DND-41 (cell line): Measurements from ENCODE around the gene CCSER2.

ENCODE experiments used
- ATAC-seq: fragments of 200-7000 bp; cut with Tn5 transposase; 3 replicates; pipeline ENCODE4 v1.9.1; 2021; ENCODE audit warnings: low read depth; ENCODE audit not compliant: insufficient read depth
- DNase-seq: peaks from one replicate; pipeline ENCODE4 v3.0.0-alpha.2; 2020
- H2AFZ ChIP-seq: 2 replicates; pipeline ENCODE4 v1.6.0; 2012; ENCODE audit warnings: low read depth, low read length
- H3K27ac ChIP-seq: 2 replicates; pipeline ENCODE4 v1.5.1; 2012; ENCODE audit warnings: low read length, inconsistent platforms
- H3K27me3 ChIP-seq: fragments of 200-600 bp; sonication (generic); 2 replicates; pipeline ENCODE4 v1.6.0; 2012; ENCODE audit warnings: low read length, mild to moderate bottlenecking, inconsistent platforms; ENCODE audit not compliant: insufficient read depth, poor library complexity
- H3K36me3 ChIP-seq: 2 replicates; pipeline ENCODE4 v1.5.1; 2012; ENCODE audit warnings: low read length, inconsistent platforms; ENCODE audit not compliant: insufficient read depth
- H3K4me1 ChIP-seq: 2 replicates; pipeline ENCODE4 v1.5.1; 2012; ENCODE audit warnings: mild to moderate bottlenecking, low read length; ENCODE audit not compliant: insufficient read depth
- H3K4me2 ChIP-seq: 2 replicates; pipeline ENCODE4 v1.6.0; 2012; ENCODE audit warnings: mild to moderate bottlenecking, moderate library complexity, low read length, inconsistent platforms; ENCODE audit not compliant: insufficient read depth
- H3K4me3 ChIP-seq, 2 experiments: fragments of 200-600 bp in 1 of 2; shearing (Covaris generic) in 1 of 2; 2 replicates each; pipeline ENCODE4 v1.5.1; 2012 to 2016; ENCODE audit warnings: inconsistent platforms in 2 of 2, low read length in 2 of 2, mild to moderate bottlenecking in 2 of 2, low read depth in 1 of 2, moderate library complexity in 1 of 2
- H3K79me2 ChIP-seq: 2 replicates; pipeline ENCODE4 v1.6.0; 2012; ENCODE audit warnings: low read length, inconsistent platforms; ENCODE audit not compliant: insufficient read depth
- H3K9ac ChIP-seq: 2 replicates; pipeline ENCODE4 v1.6.0; 2012; ENCODE audit warnings: low read depth, mild to moderate bottlenecking, inconsistent platforms, low read length, moderate library complexity
- H3K9me3 ChIP-seq: 2 replicates; pipeline ENCODE4 v1.5.1; 2012; ENCODE audit warnings: low read length, moderate library complexity, mild to moderate bottlenecking, inconsistent platforms; ENCODE audit not compliant: insufficient read depth, severe bottlenecking
- H4K20me1 ChIP-seq: 2 replicates; pipeline ENCODE4 v1.6.0; 2012; ENCODE audit warnings: low read length; ENCODE audit not compliant: insufficient read depth
- EZH2 ChIP-seq: IDR thresholded peaks from 3 replicates; pipeline ENCODE4 v1.6.1; 2012; ENCODE audit warnings: borderline replicate concordance, low read depth, mild to moderate bottlenecking, moderate library complexity, low read length, inconsistent platforms; ENCODE audit not compliant: severe bottlenecking
- TF ChIP-seq, protein P1 (sequence below): IDR thresholded peaks from 2 replicates; pipeline ENCODE4 v1.5.1; 2012; ENCODE audit warnings: borderline replicate concordance, low read length, moderate library complexity, mild to moderate bottlenecking; ENCODE audit not compliant: poor library complexity, severe bottlenecking; ENCODE audit errors: extremely low read depth

The CCSER2 gene

GRCh38 chr10:84398696-84399095 lies 70.3 kb downstream of the CCSER2 start:
- ATAC-seq (no peak), DNase-seq (no peak)
- no peaks in the 10 kb centered on the region for H4K20me1 ChIP-seq
- no peak overlapping the region for H2AFZ ChIP-seq
- TF ChIP-seq, protein P1, sequence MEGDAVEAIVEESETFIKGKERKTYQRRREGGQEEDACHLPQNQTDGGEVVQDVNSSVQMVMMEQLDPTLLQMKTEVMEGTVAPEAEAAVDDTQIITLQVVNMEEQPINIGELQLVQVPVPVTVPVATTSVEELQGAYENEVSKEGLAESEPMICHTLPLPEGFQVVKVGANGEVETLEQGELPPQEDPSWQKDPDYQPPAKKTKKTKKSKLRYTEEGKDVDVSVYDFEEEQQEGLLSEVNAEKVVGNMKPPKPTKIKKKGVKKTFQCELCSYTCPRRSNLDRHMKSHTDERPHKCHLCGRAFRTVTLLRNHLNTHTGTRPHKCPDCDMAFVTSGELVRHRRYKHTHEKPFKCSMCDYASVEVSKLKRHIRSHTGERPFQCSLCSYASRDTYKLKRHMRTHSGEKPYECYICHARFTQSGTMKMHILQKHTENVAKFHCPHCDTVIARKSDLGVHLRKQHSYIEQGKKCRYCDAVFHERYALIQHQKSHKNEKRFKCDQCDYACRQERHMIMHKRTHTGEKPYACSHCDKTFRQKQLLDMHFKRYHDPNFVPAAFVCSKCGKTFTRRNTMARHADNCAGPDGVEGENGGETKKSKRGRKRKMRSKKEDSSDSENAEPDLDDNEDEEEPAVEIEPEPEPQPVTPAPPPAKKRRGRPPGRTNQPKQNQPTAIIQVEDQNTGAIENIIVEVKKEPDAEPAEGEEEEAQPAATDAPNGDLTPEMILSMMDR = no peak
- TF ChIP-seq EZH2 = no peak
- no peak overlapping the region for H3K27ac ChIP-seq
- H3K4me3 ChIP-seq = no peak overlapping the region
- peaks cover 25% of the 10 kb centered on the region for H3K79me2 ChIP-seq
- no peak overlapping the region for H3K9ac ChIP-seq
- H3K36me3 ChIP-seq = peaks cover 12% of the 10 kb centered on the region; the same call in 1 of the 2 replicates
- no peak overlapping the region for H3K4me2 ChIP-seq
- peaks cover 5% of the 10 kb centered on the region for H3K9me3 ChIP-seq
- H3K4me1 ChIP-seq = no peaks in the 10 kb centered on the region
- no peaks in the 10 kb centered on the region for H3K27me3 ChIP-seq

DNA sequence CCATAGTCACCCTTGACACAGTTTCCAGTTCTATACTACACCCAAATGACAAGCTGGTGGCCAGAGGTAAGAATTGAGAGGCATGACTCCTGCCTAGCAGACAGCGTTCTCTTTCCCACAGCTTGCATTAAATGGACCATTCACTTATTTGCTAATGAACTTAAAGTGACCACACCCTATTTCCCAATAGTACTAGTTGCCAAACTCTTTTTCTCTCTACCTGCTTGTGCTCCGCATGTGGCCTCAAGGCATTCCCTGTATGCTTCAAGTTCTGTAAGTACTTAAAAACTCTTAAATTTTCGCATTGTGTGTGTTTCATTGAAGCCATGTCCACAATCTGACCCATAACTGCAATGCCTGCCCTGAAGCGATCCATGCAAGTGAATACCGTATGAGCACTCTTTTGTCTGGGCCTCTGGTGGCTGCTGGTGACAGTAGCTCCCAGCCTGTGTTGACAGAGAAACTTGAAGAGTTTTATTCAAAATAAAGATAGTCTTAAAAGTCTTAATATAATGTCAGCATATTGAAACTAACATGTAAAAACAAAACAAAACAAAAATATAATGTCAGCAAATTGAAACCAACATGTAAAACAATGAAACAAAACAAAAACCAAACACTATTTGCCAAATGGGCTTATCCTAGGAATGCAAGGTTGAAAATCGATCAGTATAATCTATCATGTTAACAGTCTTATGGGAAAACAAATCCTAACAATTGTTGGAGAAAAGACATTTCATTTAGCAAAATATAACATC lies 73.6 kb downstream of the CCSER2 start:
- no peak for ATAC-seq
- H3K4me2 ChIP-seq = no peak overlapping the region
- H3K9ac ChIP-seq = no peak overlapping the region
- H3K79me2 ChIP-seq = peaks cover 20% of the 10 kb centered on the region
- TF ChIP-seq, protein P1 = no peak
- TF ChIP-seq EZH2 = no peak
- peaks cover 5% of the 10 kb centered on the region for H3K9me3 ChIP-seq
- no peak overlapping the region for H2AFZ ChIP-seq
- H3K27me3 ChIP-seq = no peaks in the 10 kb centered on the region
- no peak for DNase-seq
- H3K36me3 ChIP-seq = peaks cover 6% of the 10 kb centered on the region; the same call in 1 of the 2 replicates
- H3K4me3 ChIP-seq = no peak overlapping the region
- peaks cover 8% of the 10 kb centered on the region for H3K4me1 ChIP-seq
- H3K27ac ChIP-seq = no peak overlapping the region
- no peaks in the 10 kb centered on the region for H4K20me1 ChIP-seq

GRCh38 chr10:84404783-84405182 lies 76.4 kb downstream of the CCSER2 start:
- Histone ChIP-seq H3K9me3 (peaks cover 2% of the 10 kb centered on the region), H3K27me3 (no peaks in the 10 kb centered on the region), H4K20me1 (no peaks in the 10 kb centered on the region), H3K36me3 (peaks cover 14% of the 10 kb centered on the region), H2AFZ (no peak overlapping the region), H3K27ac (no peak overlapping the region), H3K9ac (no peak overlapping the region), H3K4me2 (no peak overlapping the region), H3K79me2 (peaks cover 28% of the 10 kb centered on the region), H3K4me3 (no peak overlapping the region), H3K4me1 (peaks cover 9% of the 10 kb centered on the region)
- ATAC-seq (no peak), DNase-seq (no peak)
- no peak for TF ChIP-seq EZH2
- TF ChIP-seq, protein P1 = no peak
